Measurements from ENCODE around the gene TSPAN9. TPM values are rescaled to one million over a fixed set of nuclear protein-coding genes. Genes with fewer than 3 reads are reported as not detected.

TSPAN9 gene
- total and polyA plus RNA-seq, 2 donors from 2014 or later, result 62.4 to 81.6 TPM

GRCh38 chr12:3257411-3257810 lies 180.2 kb downstream of the TSPAN9 start:
- DNase-seq (no peak), FAIRE-seq (no peak)
- TF ChIP-seq CTCF (IDR thresholded peaks at IDR 0.05; ENCODE audit: borderline replicate concordance, extremely low read depth, insufficient read depth), result no peak
- no peaks in the 10 kb centered on the region for H3K9me3 ChIP-seq (ENCODE audit: control insufficient read depth in 2 of 3, insufficient read depth in 1 of 3, low read length in 3 of 3)
- peaks cover 0 to 4% (median 0%) of the 10 kb centered on the region in 3 donors for H3K36me3 ChIP-seq (ENCODE audit: control insufficient read depth in 2 of 3, insufficient read depth in 3 of 3, low read length in 3 of 3)
- H3K27me3 ChIP-seq (ENCODE audit: control insufficient read depth, insufficient read depth, low read length), result no peaks in the 10 kb centered on the region
- intact Hi-C loops (cut with DNase I), result no loop called here
- no peak overlapping the region for H3K9ac ChIP-seq (ENCODE audit: low read length in 3 of 3)
- peaks cover 0 to 42% (median 29%) of the 10 kb centered on the region in 3 donors for H3K4me1 ChIP-seq (ENCODE audit: control insufficient read depth in 2 of 3, insufficient read depth in 2 of 3, low read depth in 1 of 3, low read length in 3 of 3)
- no peak overlapping the region for H3K4me3 ChIP-seq (ENCODE audit: low read length in 3 of 3)
- no peak overlapping the region for H3K27ac ChIP-seq (ENCODE audit: low read depth in 2 of 2, low read length in 2 of 2)

GRCh38 chr12:3259973-3260372 lies 182.8 kb downstream of the TSPAN9 start:
- intact Hi-C loops (cut with DNase I), result no loop called here
- Histone ChIP-seq H3K9ac (ENCODE audit: low read length in 3 of 3) (no peak overlapping the region), H3K27me3 (ENCODE audit: control insufficient read depth, insufficient read depth, low read length) (no peaks in the 10 kb centered on the region), H3K27ac (ENCODE audit: low read depth in 2 of 2, low read length in 2 of 2) (peak overlapping the region; percentile 11 to 20), H3K4me1 (ENCODE audit: control insufficient read depth in 2 of 3, insufficient read depth in 2 of 3, low read depth in 1 of 3, low read length in 3 of 3) (peaks cover 3 to 59% (median 48%) of the 10 kb centered on the region in 3 donors), H3K4me3 (ENCODE audit: low read length in 3 of 3) (no peak overlapping the region), H3K9me3 (ENCODE audit: control insufficient read depth in 2 of 3, insufficient read depth in 1 of 3, low read length in 3 of 3) (no peaks in the 10 kb centered on the region), H3K36me3 (ENCODE audit: control insufficient read depth in 2 of 3, insufficient read depth in 3 of 3, low read length in 3 of 3) (peaks cover 0 to 4% (median 0%) of the 10 kb centered on the region in 3 donors)
- DNase-seq, result peak in 1 of 5 donors; percentile 54
- TF ChIP-seq CTCF (IDR thresholded peaks at IDR 0.05; ENCODE audit: borderline replicate concordance, extremely low read depth, insufficient read depth), result no peak
- FAIRE-seq, result no peak

- Histone ChIP-seq H3K4me1 (ENCODE audit: control insufficient read depth in 2 of 3, insufficient read depth in 2 of 3, low read depth in 1 of 3, low read length in 3 of 3) (peaks cover 3 to 65% (median 48%) of the 10 kb centered on the region in 3 donors), H3K27me3 (ENCODE audit: control insufficient read depth, insufficient read depth, low read length) (no peaks in the 10 kb centered on the region), H3K9ac (ENCODE audit: low read length in 3 of 3) (no peak overlapping the region), H3K36me3 (ENCODE audit: control insufficient read depth in 2 of 3, insufficient read depth in 3 of 3, low read length in 3 of 3) (peaks cover 0 to 4% (median 3%) of the 10 kb centered on the region in 3 donors), H3K4me3 (ENCODE audit: low read length in 3 of 3) (no peak overlapping the region), H3K27ac (ENCODE audit: low read depth in 2 of 2, low read length in 2 of 2) (peak overlapping the region in 1 of 2 donors; percentile 28), H3K9me3 (ENCODE audit: control insufficient read depth in 2 of 3, insufficient read depth in 1 of 3, low read length in 3 of 3) (no peaks in the 10 kb centered on the region)
- no peak for TF ChIP-seq CTCF (IDR thresholded peaks at IDR 0.05; ENCODE audit: borderline replicate concordance, extremely low read depth, insufficient read depth)
- intact Hi-C loops (cut with DNase I), result no loop called here
- FAIRE-seq, result no peak
- no peak for DNase-seq
Measured at GRCh38 chr12:3261782-3262359, 184.7 kb downstream of the TSPAN9 start.
